ENCODE data around the gene BLZF1.

Gene BLZF1

GRCh38 chr1:169421309-169421708 lies 53.3 kb downstream of the BLZF1 start:
- Mint-ChIP-seq H3K4me1 (peaks cover 3% of the 10 kb centered on the region), H3K27ac (no peak overlapping the region), H3K4me3 (no peak overlapping the region), H3K36me3 (ENCODE audit: low read depth) (peaks cover 5% of the 10 kb centered on the region), H3K9me3 (no peaks in the 10 kb centered on the region), H3K27me3 (ENCODE audit: low read depth) (no peaks in the 10 kb centered on the region)
- TF ChIP-seq CTCF (IDR thresholded peaks at IDR 0.05; ENCODE audit: unreplicated experiment in 3 of 3), result no peak

- H3K4me1 Mint-ChIP-seq, result peaks cover 10% of the 10 kb centered on the region
- H3K27ac Mint-ChIP-seq, result peak overlapping the region in 1 of 3 experiments; percentile 24
- peaks cover 5% of the 10 kb centered on the region for H3K36me3 Mint-ChIP-seq (ENCODE audit: low read depth)
- peaks cover 6% of the 10 kb centered on the region for H3K27me3 Mint-ChIP-seq (ENCODE audit: low read depth)
- no peaks in the 10 kb centered on the region for H3K9me3 Mint-ChIP-seq
- TF ChIP-seq CTCF (IDR thresholded peaks at IDR 0.05; ENCODE audit: unreplicated experiment in 3 of 3), result no peak
- H3K4me3 Mint-ChIP-seq, result peak overlapping the region; percentile 98 to 99 (median 98)
These were observed 58.2 kb downstream of the BLZF1 start for GRCh38 chr1:169426174-169426705.

- peaks cover 10% of the 10 kb centered on the region for H3K4me1 Mint-ChIP-seq
- H3K36me3 Mint-ChIP-seq (ENCODE audit: low read depth), result peaks cover 2% of the 10 kb centered on the region
- no peak for TF ChIP-seq CTCF (IDR thresholded peaks at IDR 0.05; ENCODE audit: unreplicated experiment in 3 of 3)
- H3K4me3 Mint-ChIP-seq, result peak within 1 kb of the TSS; percentile 98 to 99 (median 98)
- H3K9me3 Mint-ChIP-seq, result no peaks in the 10 kb centered on the region
- peak within 1 kb of the TSS; percentile 13 to 73 (median 16) for H3K27ac Mint-ChIP-seq
- H3K27me3 Mint-ChIP-seq (ENCODE audit: low read depth), result peaks cover 6% of the 10 kb centered on the region
These were observed 59.2 kb downstream of the BLZF1 start, which contains the start of gene CCDC181 for GRCh38 chr1:169427081-169427641. Gene CCDC181, minus strand, starts transcription at chr1:169427474. Its CDS starts 2,547 bp downstream, at chr1:169424927.
